ENCODE data around the gene CHIT1.

CHIT1 gene

GRCh38 chr1:203174324-203174985, 55.0 kb downstream of the CHIT1 start:
- DNase-seq (ENCODE audit: low spot score) = no peak

GRCh38 chr1:203173566-203173965, 55.9 kb downstream of the CHIT1 start:
- no peak for DNase-seq (ENCODE audit: low spot score)

- no peak for DNase-seq (ENCODE audit: low spot score)
These were observed 56.4 kb downstream of the CHIT1 start for GRCh38 chr1:203173011-203173555.

- peak; percentile 75 for DNase-seq (ENCODE audit: low spot score)
These were observed 57.1 kb downstream of the CHIT1 start for GRCh38 chr1:203172184-203173010.

GRCh38 chr1:203171341-203172183, 57.9 kb downstream of the CHIT1 start:
- no peak for DNase-seq (ENCODE audit: low spot score)

GRCh38 chr1:203170625-203171330, 58.7 kb downstream of the CHIT1 start:
- no peak for DNase-seq (ENCODE audit: low spot score)

GRCh38 chr1:203169770-203170520, 59.5 kb downstream of the CHIT1 start:
- no peak for DNase-seq (ENCODE audit: low spot score)

GRCh38 chr1:203168991-203169390, 60.5 kb downstream of the CHIT1 start:
- DNase-seq (ENCODE audit: low spot score) = no peak

GRCh38 chr1:203168256-203168786, 61.2 kb downstream of the CHIT1 start:
- DNase-seq (ENCODE audit: low spot score) = no peak

- DNase-seq (ENCODE audit: low spot score) = no peak
These were observed 61.6 kb downstream of the CHIT1 start for GRCh38 chr1:203167913-203168200.

- DNase-seq (ENCODE audit: low spot score) = no peak
These were observed 62.2 kb downstream of the CHIT1 start for GRCh38 chr1:203167026-203167912.

- DNase-seq (ENCODE audit: low spot score) = no peak
These were observed 63.1 kb downstream of the CHIT1 start for GRCh38 chr1:203166192-203166940.

Data from globus pallidus (tissue), 1 donor.